GM23338 (cell line): Measurements from ENCODE around the gene GNB1L. TPM values are rescaled to one million over a fixed set of nuclear protein-coding genes. Genes with fewer than 3 reads are reported as not detected.

Experiments
- ATAC-seq: fragments of 200-7000 bp; cut with Tn5 transposase; 3 replicates; pipeline ENCODE4 v1.9.1; 2020
- DNase-seq: peaks from one replicate; pipeline ENCODE4 v3.0.0-alpha.2; 2015; ENCODE audit warnings: low spot score
- H2AFZ ChIP-seq: fragments of 200-600 bp; sonication (generic); 2 replicates; pipeline ENCODE4 v1.8.0; 2016; ENCODE audit warnings: antibody characterized with exemption, mild to moderate bottlenecking, moderate library complexity
- H3F3A ChIP-seq: fragments of 200-600 bp; sonication (generic); replicated peaks from 2 replicates; pipeline ENCODE4 v1.8.0; 2017; ENCODE audit warnings: antibody characterized with exemption, mixed run types, low read depth
- H3K27ac ChIP-seq: fragments of 200-600 bp; sonication (generic); 2 replicates; pipeline ENCODE4 v1.6.1; 2016; ENCODE audit warnings: low read depth
- H3K27me3 ChIP-seq: fragments of 200-600 bp; sonication (generic); 2 replicates; pipeline ENCODE4 v1.8.0; 2016; ENCODE audit warnings: mild to moderate bottlenecking, mixed run types, moderate library complexity; ENCODE audit not compliant: insufficient read depth
- H3K36me3 ChIP-seq: fragments of 200-600 bp; sonication (generic); 2 replicates; pipeline ENCODE4 v1.8.0; 2016; ENCODE audit warnings: mild to moderate bottlenecking; ENCODE audit not compliant: insufficient read depth
- H3K4me1 ChIP-seq: fragments of 200-600 bp; sonication (generic); 2 replicates; pipeline ENCODE4 v1.8.0; 2016; ENCODE audit warnings: mild to moderate bottlenecking, moderate library complexity; ENCODE audit not compliant: insufficient read depth
- H3K4me2 ChIP-seq: fragments of 200-600 bp; sonication (generic); 2 replicates; pipeline ENCODE4 v1.7.1; 2017; ENCODE audit warnings: mixed run types
- H3K4me3 ChIP-seq: fragments of 200-600 bp; sonication (generic); 2 replicates; pipeline ENCODE4 v1.6.1; 2016; ENCODE audit warnings: mixed run types
- H3K79me2 ChIP-seq: fragments of 200-600 bp; sonication (generic); replicated peaks from 2 replicates; pipeline ENCODE4 v1.8.0; 2017; ENCODE audit warnings: mild to moderate bottlenecking; ENCODE audit not compliant: insufficient read depth
- H3K9me2 ChIP-seq: fragments of 200-600 bp; sonication (generic); 2 replicates; pipeline ENCODE4 v1.8.0; 2017; ENCODE audit not compliant: insufficient read depth
- H4K20me1 ChIP-seq: fragments of 200-600 bp; sonication (generic); replicated peaks from 2 replicates; pipeline ENCODE4 v1.8.0; 2017; ENCODE audit warnings: mild to moderate bottlenecking; ENCODE audit not compliant: insufficient read depth
- H3K27ac Mint-ChIP-seq: 2 replicates; pipeline ENCODE4 v1.8.0; 2020; ENCODE audit warnings: inconsistent platforms, mild to moderate bottlenecking, moderate library complexity, mixed read lengths
- H3K27me3 Mint-ChIP-seq: 3 replicates; pipeline ENCODE4 v1.8.0; 2022; ENCODE audit warnings: low read depth, mild to moderate bottlenecking, moderate library complexity, mixed read lengths, inconsistent platforms; ENCODE audit not compliant: insufficient read depth, poor library complexity
- H3K36me3 Mint-ChIP-seq: 3 replicates; pipeline ENCODE4 v1.8.0; 2021; ENCODE audit warnings: low read depth, mild to moderate bottlenecking, inconsistent platforms, moderate library complexity, mixed read lengths
- H3K4me1 Mint-ChIP-seq: 3 replicates; pipeline ENCODE4 v1.8.0; 2020; ENCODE audit warnings: mild to moderate bottlenecking, inconsistent platforms, mixed read lengths
- H3K4me3 Mint-ChIP-seq: 3 replicates; pipeline ENCODE4 v1.8.0; 2021; ENCODE audit warnings: moderate library complexity, mild to moderate bottlenecking, inconsistent platforms, mixed read lengths
- H3K9me3 Mint-ChIP-seq: 3 replicates; pipeline ENCODE4 v1.8.0; 2020; ENCODE audit warnings: moderate library complexity, mild to moderate bottlenecking, inconsistent platforms, mixed read lengths
- CREB1 ChIP-seq: fragments of 250-450 bp; sonication (Bioruptor Pico); IDR thresholded peaks from 2 replicates; pipeline ENCODE4 v1.5.0; 2020; ENCODE audit warnings: low read depth, mild to moderate bottlenecking, moderate library complexity
- CTCF ChIP-seq, 2 experiments: fragments of 200-600 bp in 1 of 2; sonication (generic) in 1 of 2; conservative IDR thresholded peaks; 2 replicates each; pipeline versions ENCODE4 v1.5.1 to v1.6.1; 2016 to 2017; ENCODE audit warnings: antibody characterized with exemption in 2 of 2, low read depth in 2 of 2, mild to moderate bottlenecking in 2 of 2, moderate library complexity in 1 of 2
- JUNB ChIP-seq: IDR thresholded peaks from one replicate; pipeline ENCODE4 v1.6.1; 2016; ENCODE audit warnings: antibody characterized with exemption; ENCODE audit not compliant: unreplicated experiment
- POLR2AphosphoS5 ChIP-seq: IDR thresholded peaks from 2 replicates; pipeline ENCODE4 v1.6.1; 2016; ENCODE audit warnings: antibody characterized with exemption, low read depth
- REST ChIP-seq: IDR thresholded peaks from one replicate; pipeline ENCODE4 v1.6.1; 2018; ENCODE audit warnings: antibody characterized with exemption; ENCODE audit not compliant: unreplicated experiment
- STAT1 ChIP-seq: IDR thresholded peaks from one replicate; pipeline ENCODE4 v1.6.1; 2016; ENCODE audit warnings: antibody characterized with exemption; ENCODE audit not compliant: unreplicated experiment
- ZNF331 ChIP-seq: fragments of 250-450 bp; sonication (Bioruptor Pico); IDR thresholded peaks from 2 replicates; pipeline ENCODE4 v1.5.0; 2020; ENCODE audit warnings: low read depth, mild to moderate bottlenecking, moderate library complexity
- ZNF462 ChIP-seq: fragments of 250-450 bp; sonication (Bioruptor Pico); IDR thresholded peaks from 2 replicates; pipeline ENCODE4 v1.5.0; 2020; ENCODE audit warnings: mild to moderate bottlenecking, moderate library complexity
- polyA plus RNA-seq: library from polyadenylated mRNA; unstranded; fragments of >200 nt; fragmentation: Nextera tagmentation; extraction: Ambion mirVana; gene quantifications from 2 replicates; pipeline ENCODE4 v1.2.1, GENCODE V29; 2016
- total RNA-seq: library from RNA; depleted of rRNA; stranded (reverse); fragments of >200 nt; shearing (Covaris generic); gene quantifications from 2 replicates; pipeline ENCODE4 v1.2.3, GENCODE V29; 2014

GNB1L gene
- total and polyA plus RNA-seq, 2 experiments from 2014 or later = 15.2 to 27.8 TPM

- TF ChIP-seq ZNF462 = no peak
- TF ChIP-seq JUNB = no peak
- no peak for TF ChIP-seq REST
Observed at GRCh38 chr22:19823902-19824211, 30.8 kb downstream of the GNB1L start (continued).

GRCh38 chr22:19823191-19823901, 31.3 kb downstream of the GNB1L start:
- Histone ChIP-seq H4K20me1 (no peaks in the 10 kb centered on the region), H3K36me3 (no peaks in the 10 kb centered on the region), H3F3A (no peaks in the 10 kb centered on the region), H3K27me3 (no peaks in the 10 kb centered on the region), H3K79me2 (no peaks in the 10 kb centered on the region), H3K4me2 (no peak overlapping the region), H3K4me1 (no peaks in the 10 kb centered on the region), H3K9me2 (no peaks in the 10 kb centered on the region), H3K4me3 (no peak overlapping the region), H3K27ac (no peak overlapping the region), H2AFZ (no peak overlapping the region)
- no peak overlapping the region for H3K4me3 Mint-ChIP-seq
- ATAC-seq (no peak), DNase-seq (no peak)
- H3K9me3 Mint-ChIP-seq = no peaks in the 10 kb centered on the region; the same call in 1 of the 3 replicates
- H3K36me3 Mint-ChIP-seq = no peaks in the 10 kb centered on the region
- H3K27me3 Mint-ChIP-seq = peaks cover 8% of the 10 kb centered on the region
- H3K4me1 Mint-ChIP-seq = peaks cover 5% of the 10 kb centered on the region; the same call in 2 of the 3 replicates
- peak overlapping the region; percentile 31; the same call in 1 of the 2 replicates for H3K27ac Mint-ChIP-seq
- TF ChIP-seq STAT1 = no peak
- no peak for TF ChIP-seq POLR2AphosphoS5
- no peak for TF ChIP-seq CREB1 (CRISPR knock-in tag)
- no peak for TF ChIP-seq JUNB
- TF ChIP-seq ZNF331 (CRISPR knock-in tag) = no peak
- TF ChIP-seq CTCF (conservative IDR thresholded peaks at IDR 0.05; ENCODE audit: low read depth in 2 of 2) = no peak
